ENCODE results near the gene GJB6. TPM values are rescaled to one million over a fixed set of nuclear protein-coding genes. Genes with fewer than 3 reads are reported as not detected.

Gene GJB6
- total and polyA plus RNA-seq, 7 donors = 0.32 TPM; not detected in 6

GRCh38 chr13:20271441-20271840 is 39.3 kb upstream of the GJB6 start:
- Histone ChIP-seq H3K36me3 (no peaks in the 10 kb centered on the region), H3K9me3 (no peaks in the 10 kb centered on the region), H3K27ac (no peak overlapping the region), H3K27me3 (peaks cover 0 to 14% (median 0%) of the 10 kb centered on the region in 3 donors), H3K4me3 (no peak overlapping the region), H3K4me1 (no peaks in the 10 kb centered on the region)
- WGBS, 2 donors = 74 to 78% methylated on average over 4 of the region's 4 CpGs
- DNase-seq = no peak
- TF ChIP-seq POLR2AphosphoS5 (IDR thresholded peaks at IDR 0.05) = no peak
- TF ChIP-seq EP300 (IDR thresholded peaks at IDR 0.05) = no peak
- TF ChIP-seq CTCF (IDR thresholded peaks at IDR 0.05) = no peak
- no peak for TF ChIP-seq POLR2A (IDR thresholded peaks at IDR 0.05)
- intact Hi-C loops (cut with DNase I) = no loop called here

GRCh38 chr13:20270163-20270865 is 38.2 kb upstream of the GJB6 start:
- TF ChIP-seq POLR2AphosphoS5 (IDR thresholded peaks at IDR 0.05) (no peak), CTCF (IDR thresholded peaks at IDR 0.05) (no peak), EP300 (IDR thresholded peaks at IDR 0.05) (no peak), POLR2A (IDR thresholded peaks at IDR 0.05) (no peak)
- Histone ChIP-seq H3K4me1 (no peaks in the 10 kb centered on the region), H3K27me3 (peaks cover 0 to 14% (median 0%) of the 10 kb centered on the region in 3 donors), H3K27ac (no peak overlapping the region), H3K36me3 (no peaks in the 10 kb centered on the region), H3K9me3 (no peaks in the 10 kb centered on the region), H3K4me3 (no peak overlapping the region)
- intact Hi-C loops (cut with DNase I) = no loop called here
- 24 to 55% methylated on average over 9 of the region's 9 CpGs for WGBS, 2 donors
- no peak for DNase-seq

GRCh38 chr13:20264271-20265018 is 32.3 kb upstream of the GJB6 start:
- intact Hi-C loops (cut with DNase I) = no loop called here
- Histone ChIP-seq H3K27me3 (no peaks in the 10 kb centered on the region), H3K4me1 (no peaks in the 10 kb centered on the region), H3K36me3 (no peaks in the 10 kb centered on the region), H3K9me3 (no peaks in the 10 kb centered on the region), H3K27ac (no peak overlapping the region), H3K4me3 (no peak overlapping the region)
- DNase-seq = no peak
- 71 to 76% methylated on average over 9 of the region's 9 CpGs for WGBS, 2 donors
- TF ChIP-seq CTCF (IDR thresholded peaks at IDR 0.05) (no peak), POLR2AphosphoS5 (IDR thresholded peaks at IDR 0.05) (no peak), EP300 (IDR thresholded peaks at IDR 0.05) (no peak), POLR2A (IDR thresholded peaks at IDR 0.05) (no peak)

- TF ChIP-seq POLR2A (IDR thresholded peaks at IDR 0.05) (no peak), POLR2AphosphoS5 (IDR thresholded peaks at IDR 0.05) (no peak)
- Histone ChIP-seq H3K9me3 (no peaks in the 10 kb centered on the region), H3K27ac (no peak overlapping the region), H3K27me3 (no peaks in the 10 kb centered on the region), H3K36me3 (no peaks in the 10 kb centered on the region), H3K4me3 (no peak overlapping the region), H3K4me1 (no peaks in the 10 kb centered on the region)
- no peak for DNase-seq
- intact Hi-C loops (cut with DNase I) = no loop called here
- 54 to 82% methylated on average over 8 of the region's 8 CpGs for WGBS, 2 donors
Measured at GRCh38 chr13:20263393-20264044, 31.4 kb upstream of the GJB6 start.

- 72 to 76% methylated on average over 4 of the region's 4 CpGs for WGBS, 2 donors
- TF ChIP-seq POLR2A (IDR thresholded peaks at IDR 0.05) = no peak
- no peak for TF ChIP-seq POLR2AphosphoS5 (IDR thresholded peaks at IDR 0.05)
- TF ChIP-seq CTCF (IDR thresholded peaks at IDR 0.05) = no peak
- TF ChIP-seq EP300 (IDR thresholded peaks at IDR 0.05) = no peak
- H3K27me3 ChIP-seq = no peaks in the 10 kb centered on the region
Measured at GRCh38 chr13:20258963-20259288, 26.8 kb upstream of the GJB6 start.

More at GRCh38 chr13:20258963-20259288, 26.8 kb upstream of the GJB6 start:
- H3K4me3 ChIP-seq = no peak overlapping the region
- no peaks in the 10 kb centered on the region for H3K4me1 ChIP-seq
- no peak overlapping the region for H3K27ac ChIP-seq
- no peaks in the 10 kb centered on the region for H3K36me3 ChIP-seq
- no peak for DNase-seq
- intact Hi-C loops (cut with DNase I) = no loop called here
- H3K9me3 ChIP-seq = no peaks in the 10 kb centered on the region
